HepG2 (cell line): ENCODE data around the gene TRPT1. TPM values are rescaled to one million over a fixed set of nuclear protein-coding genes. Genes with fewer than 3 reads are reported as not detected.

Experiments used
- AKAP8 ChIP-seq: sonication (generic); formaldehyde crosslinking; IDR thresholded peaks from 2 replicates; pipeline ENCODE4 v1.5.1; 2020; ENCODE audit warnings: mild to moderate bottlenecking, missing genetic modification reagents
- ARID4A ChIP-seq: sonication (generic); formaldehyde crosslinking; IDR thresholded peaks from 2 replicates; pipeline ENCODE4 v1.5.0; 2020; ENCODE audit warnings: mild to moderate bottlenecking, missing genetic modification reagents, borderline replicate concordance
- CEBPG ChIP-seq: IDR thresholded peaks from 2 replicates; pipeline ENCODE4 v1.6.1; 2016
- HES4 ChIP-seq: sonication (generic); formaldehyde crosslinking; IDR thresholded peaks from 2 replicates; pipeline ENCODE4 v1.9.0; 2021; ENCODE audit warnings: mild to moderate bottlenecking, missing genetic modification reagents, borderline replicate concordance
- MED1 ChIP-seq: sonication (generic); formaldehyde crosslinking; IDR thresholded peaks from 2 replicates; pipeline ENCODE4 v1.4.0; 2020; ENCODE audit warnings: missing genetic modification reagents
- MED13 ChIP-seq: sonication (generic); formaldehyde crosslinking; IDR thresholded peaks from 2 replicates; pipeline ENCODE4 v1.5.0; 2020; ENCODE audit warnings: missing genetic modification reagents
- NPAS2 ChIP-seq: sonication (generic); formaldehyde crosslinking; IDR thresholded peaks from 2 replicates; pipeline ENCODE4 v1.8.0; 2022; ENCODE audit warnings: mild to moderate bottlenecking, missing genetic modification reagents, borderline replicate concordance
- POGK ChIP-seq: sonication (generic); formaldehyde crosslinking; conservative IDR thresholded peaks from 2 replicates; pipeline ENCODE4 v1.8.0; 2022; ENCODE audit warnings: mild to moderate bottlenecking, moderate library complexity, missing genetic modification reagents
- SOX13 ChIP-seq, 3 experiments: fragments of 450-650 bp in 1 of 3; sonication (generic) in 1 of 3; formaldehyde crosslinking in 1 of 3; IDR thresholded peaks in 2 of 3; conservative IDR thresholded peaks in 1 of 3; 2 replicates each; pipeline versions ENCODE4 v1.5.0 to v1.6.1; 2016 to 2020; ENCODE audit warnings: antibody characterized with exemption in 1 of 3, mild to moderate bottlenecking in 1 of 3, missing compliant biosample characterization in 1 of 3, missing genetic modification reagents in 1 of 3, moderate library complexity in 1 of 3
- THAP8 ChIP-seq: sonication (generic); formaldehyde crosslinking; IDR thresholded peaks from 2 replicates; pipeline ENCODE4 v1.5.1; 2020; ENCODE audit warnings: missing genetic modification reagents, mild to moderate bottlenecking, borderline replicate concordance
- ZHX2 ChIP-seq, 2 experiments: sonication (generic) in 1 of 2; formaldehyde crosslinking in 1 of 2; IDR thresholded peaks; 2 replicates each; pipeline versions ENCODE4 v1.6.1 to v1.9.0; 2014 to 2022; ENCODE audit warnings: antibody characterized with exemption in 1 of 2, borderline replicate concordance in 1 of 2, inconsistent platforms in 1 of 2, low read depth in 1 of 2, missing genetic modification reagents in 1 of 2
- ZNF570 ChIP-seq: sonication (generic); formaldehyde crosslinking; IDR thresholded peaks from 2 replicates; pipeline ENCODE4 v1.4.0; 2020; ENCODE audit warnings: mild to moderate bottlenecking, missing genetic modification reagents, borderline replicate concordance
- ZNF691 ChIP-seq: sonication (generic); formaldehyde crosslinking; IDR thresholded peaks from 2 replicates; pipeline ENCODE4 v1.4.0; 2020; ENCODE audit warnings: missing genetic modification reagents, low read depth, mild to moderate bottlenecking, borderline replicate concordance
- polyA plus RNA-seq, 8 experiments: library from polyadenylated mRNA; depleted of rRNA in 3 of 8; stranded (reverse) in 7 of 8; unstranded in 1 of 8; fragments of >200 nt; fragmentation: Illumina TruSeq in 4 of 8; extraction: Trizol in 4 of 8; gene quantifications; 2 replicates each; pipeline versions ENCODE4 v1.2.1 to v1.2.3, GENCODE V29; 2011 to 2016; ENCODE audit warnings: low read depth in 4 of 8, missing spikeins in 1 of 8, mixed read lengths in 1 of 8; ENCODE audit not compliant: insufficient read depth in 1 of 8
- total RNA-seq, 5 experiments: library from RNA; depleted of rRNA; stranded (reverse); fragments of >200 nt; fragmentation: Illumina TruSeq; extraction: Trizol; gene quantifications; 2 replicates each; pipeline ENCODE4 v1.2.3, GENCODE V29; 2016; ENCODE audit warnings: low read depth in 1 of 5

TRPT1 gene
- total and polyA plus RNA-seq, 2 of the 13 experiments (the other 11 are each of a cell fraction or from before 2014, with no cell fraction given), result 24.8 to 40.7 TPM

- TF ChIP-seq ARID4A (peak; percentile 52; the same call in 1 of the 2 replicates), MED1 (peak; percentile 22; the same call in 1 of the 2 replicates), HES4 (CRISPR knock-in tag) (peak; percentile 13), SOX13 (IDR thresholded peaks at IDR 0.05) (no peak), SOX13 (CRISPR knock-in tag; conservative IDR thresholded peaks at IDR 0.05 in 1 of 2, IDR thresholded peaks at IDR 0.05 in 1 of 2) (no peak; a peak in 1 of 4 replicates), NPAS2 (no peak), ZNF691 (CRISPR knock-in tag) (no peak), AKAP8 (CRISPR knock-in tag) (0 out of 2 replicates have a peak, but pooled peaks have one; percentile 56), ZNF570 (CRISPR knock-in tag) (no peak), THAP8 (CRISPR knock-in tag) (no peak; the same call in 1 of the 2 replicates), ZHX2 (IDR thresholded peaks at IDR 0.05; ENCODE audit: low read depth) (no peak), ZHX2 (CRISPR knock-in tag; IDR thresholded peaks at IDR 0.05; ENCODE audit: borderline replicate concordance) (0 out of 2 replicates have a peak, but pooled peaks have one; percentile 42), MED13 (no peak), POGK (CRISPR knock-in tag) (no peak), CEBPG (no peak)
These were observed 593 bp upstream of the TRPT1 start (continued) for GRCh38 chr11:64226507-64227051.
